ENCODE results near the gene TNFRSF14.

Gene TNFRSF14

GRCh38 chr1:2534687-2535441 lies 21.3 kb upstream of the TNFRSF14 start:
- no peak for FAIRE-seq
- TF ChIP-seq TAF1 (IDR thresholded peaks at IDR 0.05; ENCODE audit: low read depth, low read length) (no peak), POLR2A (IDR thresholded peaks at IDR 0.05; ENCODE audit: low read depth, low read length) (no peak), POU2F2 (IDR thresholded peaks at IDR 0.05; ENCODE audit: low read depth, low read length) (no peak), PAX5 (IDR thresholded peaks at IDR 0.05; ENCODE audit: insufficient read depth, low read length, severe bottlenecking) (no peak), POLR2AphosphoS5 (IDR thresholded peaks at IDR 0.05; ENCODE audit: low read depth, low read length) (no peak), SPI1 (IDR thresholded peaks at IDR 0.05; ENCODE audit: low read depth, low read length) (no peak)
- no peak for DNase-seq (ENCODE audit: insufficient read length, low spot score)

DNA sequence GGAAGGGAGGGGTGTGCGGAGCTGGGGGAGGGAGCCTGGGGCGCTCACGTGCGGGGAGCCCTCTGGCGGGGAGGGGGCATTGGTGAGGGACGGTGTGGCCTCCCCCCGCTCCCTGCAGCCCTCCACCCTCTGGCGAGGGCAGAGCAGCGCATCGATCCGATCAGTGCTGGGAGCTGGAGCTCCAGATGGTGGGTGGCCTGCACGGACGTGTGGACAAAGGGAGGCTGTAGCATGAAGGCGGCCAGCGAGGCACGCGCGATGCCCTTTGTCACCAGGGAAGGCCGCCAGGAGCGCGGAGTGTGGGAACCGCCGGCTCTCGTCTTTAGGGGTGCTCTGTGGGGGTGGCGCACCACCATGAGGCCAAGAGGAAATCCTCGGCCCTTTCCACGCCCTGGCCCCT lies 20.7 kb upstream of the TNFRSF14 start:
- TF ChIP-seq POLR2A (IDR thresholded peaks at IDR 0.05; ENCODE audit: low read depth, low read length): no peak
- TF ChIP-seq POLR2AphosphoS5 (IDR thresholded peaks at IDR 0.05; ENCODE audit: low read depth, low read length): no peak
- no peak for TF ChIP-seq PAX5 (IDR thresholded peaks at IDR 0.05; ENCODE audit: insufficient read depth, low read length, severe bottlenecking)
- TF ChIP-seq TAF1 (IDR thresholded peaks at IDR 0.05; ENCODE audit: low read depth, low read length): no peak
- no peak for TF ChIP-seq POU2F2 (IDR thresholded peaks at IDR 0.05; ENCODE audit: low read depth, low read length)
- TF ChIP-seq SPI1 (IDR thresholded peaks at IDR 0.05; ENCODE audit: low read depth, low read length): no peak
- DNase-seq (ENCODE audit: insufficient read length, low spot score) (no peak), FAIRE-seq (no peak)

DNA sequence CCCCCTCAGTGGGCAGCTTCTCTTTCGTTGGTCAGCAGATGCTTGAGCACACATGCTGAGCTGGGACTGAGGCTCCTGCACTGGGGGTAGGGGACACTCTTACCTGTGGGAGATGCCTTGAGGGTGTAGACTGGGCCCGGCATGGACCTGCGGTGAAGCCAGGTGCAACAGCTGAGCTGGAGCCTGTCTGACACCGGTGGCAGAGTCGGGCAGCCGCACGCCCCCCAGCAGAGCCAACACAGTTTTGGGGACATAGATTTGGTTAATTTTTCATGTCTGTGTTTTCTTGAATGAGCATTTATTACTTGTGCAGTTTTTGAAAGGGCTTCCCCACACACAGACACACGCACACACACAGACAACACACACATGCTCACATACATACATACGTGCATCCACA lies 20.2 kb upstream of the TNFRSF14 start:
- DNase-seq (ENCODE audit: insufficient read length, low spot score) (no peak), FAIRE-seq (no peak)
- TF ChIP-seq POLR2A (IDR thresholded peaks at IDR 0.05; ENCODE audit: low read depth, low read length) (no peak), POLR2AphosphoS5 (IDR thresholded peaks at IDR 0.05; ENCODE audit: low read depth, low read length) (no peak), POU2F2 (IDR thresholded peaks at IDR 0.05; ENCODE audit: low read depth, low read length) (no peak), TAF1 (IDR thresholded peaks at IDR 0.05; ENCODE audit: low read depth, low read length) (no peak), PAX5 (IDR thresholded peaks at IDR 0.05; ENCODE audit: insufficient read depth, low read length, severe bottlenecking) (no peak), SPI1 (IDR thresholded peaks at IDR 0.05; ENCODE audit: low read depth, low read length) (no peak)

- DNase-seq (ENCODE audit: insufficient read length, low spot score) (no peak), FAIRE-seq (no peak)
- no peak for TF ChIP-seq TAF1 (IDR thresholded peaks at IDR 0.05; ENCODE audit: low read depth, low read length)
- no peak for TF ChIP-seq POLR2AphosphoS5 (IDR thresholded peaks at IDR 0.05; ENCODE audit: low read depth, low read length)
- TF ChIP-seq SPI1 (IDR thresholded peaks at IDR 0.05; ENCODE audit: low read depth, low read length): no peak
- TF ChIP-seq POU2F2 (IDR thresholded peaks at IDR 0.05; ENCODE audit: low read depth, low read length): no peak
- no peak for TF ChIP-seq PAX5 (IDR thresholded peaks at IDR 0.05; ENCODE audit: insufficient read depth, low read length, severe bottlenecking)
- no peak for TF ChIP-seq POLR2A (IDR thresholded peaks at IDR 0.05; ENCODE audit: low read depth, low read length)
These were observed 18.4 kb upstream of the TNFRSF14 start for GRCh38 chr1:2537784-2538115.

DNA sequence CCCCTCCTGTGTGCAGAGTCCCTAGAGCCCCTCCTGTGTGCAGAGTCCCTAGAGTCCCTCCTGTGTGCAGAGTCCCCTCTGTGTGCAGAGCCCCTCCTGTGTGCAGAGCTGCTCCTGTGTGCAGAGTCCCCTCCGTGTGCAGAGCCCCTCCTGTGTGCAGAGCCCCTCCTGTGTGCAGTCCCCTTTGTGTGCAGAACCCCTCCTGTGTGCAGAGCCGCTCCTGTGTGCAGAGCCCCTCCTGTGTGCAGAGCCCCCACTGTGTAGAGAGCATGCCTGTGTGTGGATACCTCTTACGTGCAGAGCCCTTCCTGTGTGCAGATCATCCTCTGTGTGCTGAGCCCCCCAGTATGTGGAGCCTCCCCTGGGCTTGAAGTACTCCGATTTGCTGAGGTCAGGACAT lies 17.8 kb upstream of the TNFRSF14 start:
- TF ChIP-seq PAX5 (IDR thresholded peaks at IDR 0.05; ENCODE audit: insufficient read depth, low read length, severe bottlenecking): no peak
- TF ChIP-seq POLR2AphosphoS5 (IDR thresholded peaks at IDR 0.05; ENCODE audit: low read depth, low read length): no peak
- no peak for TF ChIP-seq SPI1 (IDR thresholded peaks at IDR 0.05; ENCODE audit: low read depth, low read length)
- no peak for TF ChIP-seq TAF1 (IDR thresholded peaks at IDR 0.05; ENCODE audit: low read depth, low read length)
- TF ChIP-seq POU2F2 (IDR thresholded peaks at IDR 0.05; ENCODE audit: low read depth, low read length): no peak
- TF ChIP-seq POLR2A (IDR thresholded peaks at IDR 0.05; ENCODE audit: low read depth, low read length): no peak
- FAIRE-seq: no peak
- DNase-seq (ENCODE audit: insufficient read length, low spot score): no peak

DNA sequence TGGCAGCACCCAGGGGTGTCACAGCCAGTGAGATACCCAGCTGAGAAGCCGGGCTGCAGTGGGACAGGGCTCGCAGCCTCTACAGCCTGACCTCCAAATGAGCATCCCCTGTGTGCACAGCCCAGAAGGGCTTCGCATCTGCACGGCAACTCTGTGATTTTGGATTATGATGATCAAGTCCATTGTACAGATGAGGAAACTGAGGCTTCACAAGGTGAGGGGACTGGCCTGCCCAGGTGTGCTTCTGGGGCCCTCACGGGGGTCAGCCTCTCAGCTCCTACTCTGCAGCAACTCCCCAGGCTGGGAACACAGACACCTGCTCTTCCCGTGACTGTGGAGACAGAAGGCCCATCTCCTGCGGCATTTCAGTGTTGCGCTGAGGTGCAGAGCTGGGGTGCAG lies 17.3 kb upstream of the TNFRSF14 start:
- TF ChIP-seq POU2F2 (IDR thresholded peaks at IDR 0.05; ENCODE audit: low read depth, low read length) (no peak), SPI1 (IDR thresholded peaks at IDR 0.05; ENCODE audit: low read depth, low read length) (no peak), PAX5 (IDR thresholded peaks at IDR 0.05; ENCODE audit: insufficient read depth, low read length, severe bottlenecking) (no peak), POLR2AphosphoS5 (IDR thresholded peaks at IDR 0.05; ENCODE audit: low read depth, low read length) (no peak), POLR2A (IDR thresholded peaks at IDR 0.05; ENCODE audit: low read depth, low read length) (no peak), TAF1 (IDR thresholded peaks at IDR 0.05; ENCODE audit: low read depth, low read length) (no peak)
- no peak for FAIRE-seq

GRCh38 chr1:2539312-2539907 lies 16.8 kb upstream of the TNFRSF14 start:
- DNase-seq (ENCODE audit: insufficient read length, low spot score) (no peak), FAIRE-seq (no peak)
- no peak for TF ChIP-seq POU2F2 (IDR thresholded peaks at IDR 0.05; ENCODE audit: low read depth, low read length)
- no peak for TF ChIP-seq POLR2A (IDR thresholded peaks at IDR 0.05; ENCODE audit: low read depth, low read length)
- TF ChIP-seq POLR2AphosphoS5 (IDR thresholded peaks at IDR 0.05; ENCODE audit: low read depth, low read length): no peak
- no peak for TF ChIP-seq SPI1 (IDR thresholded peaks at IDR 0.05; ENCODE audit: low read depth, low read length)
- TF ChIP-seq PAX5 (IDR thresholded peaks at IDR 0.05; ENCODE audit: insufficient read depth, low read length, severe bottlenecking): no peak
- no peak for TF ChIP-seq TAF1 (IDR thresholded peaks at IDR 0.05; ENCODE audit: low read depth, low read length)

More for the DNA sequence above, 17.3 kb upstream of the TNFRSF14 start:
- DNase-seq (ENCODE audit: insufficient read length, low spot score): no peak

DNA sequence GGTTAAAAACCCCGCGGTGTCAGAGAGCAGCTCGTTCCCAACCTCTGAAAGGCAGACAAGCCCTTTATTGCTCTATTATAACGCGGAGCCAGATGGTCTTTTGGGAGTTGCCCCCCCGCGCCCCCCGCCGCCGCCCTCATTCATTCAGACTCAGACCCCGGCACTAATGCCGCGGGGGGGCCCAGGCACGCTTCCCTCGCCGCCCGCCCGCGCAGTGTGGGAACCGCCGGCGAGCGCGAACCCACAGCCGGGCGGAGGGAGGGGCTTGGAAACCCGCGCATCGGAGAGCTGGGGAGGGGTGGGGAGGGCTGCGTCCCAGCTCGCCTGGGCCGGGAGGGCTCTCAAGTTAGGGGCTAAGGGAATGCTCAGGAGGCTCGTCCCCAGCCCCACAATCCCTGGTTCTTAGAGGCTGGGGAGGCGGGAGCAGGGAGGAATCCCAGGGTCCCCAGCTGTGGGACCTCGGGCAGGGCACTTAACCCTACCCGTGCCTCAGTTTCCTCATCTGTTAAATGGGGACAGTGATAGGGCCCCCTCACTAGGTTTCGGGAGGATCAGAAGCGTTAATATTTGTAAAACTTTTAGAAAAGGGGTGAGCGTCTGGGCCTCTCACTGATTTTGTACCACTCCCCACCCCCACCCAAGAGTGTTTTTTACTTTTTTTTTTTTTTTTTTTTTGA lies 15.2 kb upstream of the TNFRSF14 start:
- DNase-seq (ENCODE audit: insufficient read length, low spot score) (no peak), FAIRE-seq (no peak)
- TF ChIP-seq PAX5 (IDR thresholded peaks at IDR 0.05; ENCODE audit: insufficient read depth, low read length, severe bottlenecking) (no peak), POLR2A (IDR thresholded peaks at IDR 0.05; ENCODE audit: low read depth, low read length) (no peak), POU2F2 (IDR thresholded peaks at IDR 0.05; ENCODE audit: low read depth, low read length) (no peak), POLR2AphosphoS5 (IDR thresholded peaks at IDR 0.05; ENCODE audit: low read depth, low read length) (no peak), TAF1 (IDR thresholded peaks at IDR 0.05; ENCODE audit: low read depth, low read length) (no peak), SPI1 (IDR thresholded peaks at IDR 0.05; ENCODE audit: low read depth, low read length) (no peak)

DNA sequence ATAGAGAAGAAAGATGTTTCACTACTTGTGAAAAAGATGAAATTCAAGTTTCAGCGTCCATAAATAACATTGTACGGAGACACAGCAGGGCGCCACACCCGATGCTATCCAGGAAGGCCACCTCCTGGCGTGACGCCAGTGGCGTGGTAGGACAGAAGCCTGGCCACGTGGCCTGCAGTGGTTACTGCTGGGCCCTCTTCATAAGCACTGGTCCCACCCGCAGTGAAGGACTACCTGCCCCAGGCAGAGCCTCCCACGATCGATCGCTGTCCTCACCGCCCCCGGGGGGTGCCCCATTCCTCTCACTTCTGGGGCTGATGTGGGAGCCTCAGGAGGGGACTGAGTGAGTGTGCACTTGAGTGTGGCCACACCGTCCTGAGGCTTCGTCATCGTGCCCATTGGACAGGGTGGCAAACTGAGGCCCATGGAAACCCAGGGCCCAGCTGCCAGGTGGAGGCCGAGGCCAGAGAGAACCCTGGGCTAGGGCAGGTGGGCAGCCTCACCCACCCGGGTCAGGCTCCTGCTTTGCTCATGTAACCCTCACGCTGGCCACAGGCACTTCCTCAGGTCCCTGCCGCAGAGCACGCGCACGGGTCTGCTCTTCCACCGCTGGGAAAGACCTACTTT lies 14.4 kb upstream of the TNFRSF14 start:
- no peak for FAIRE-seq
- DNase-seq (ENCODE audit: insufficient read length, low spot score): no peak
- TF ChIP-seq POLR2A (IDR thresholded peaks at IDR 0.05; ENCODE audit: low read depth, low read length) (no peak), PAX5 (IDR thresholded peaks at IDR 0.05; ENCODE audit: insufficient read depth, low read length, severe bottlenecking) (no peak), POU2F2 (IDR thresholded peaks at IDR 0.05; ENCODE audit: low read depth, low read length) (no peak)
